ENCODE data around the gene IRF4.

GRCh38 chr6:421211-421610 is 29.7 kb downstream of the IRF4 start:
- no peak for TF ChIP-seq POLR2A (IDR thresholded peaks at IDR 0.05)
- TF ChIP-seq CTCF (IDR thresholded peaks at IDR 0.05) = no peak
- TF ChIP-seq POLR2AphosphoS5 (IDR thresholded peaks at IDR 0.05) = no peak
- TF ChIP-seq EP300 (IDR thresholded peaks at IDR 0.05) = no peak
